Hepatocyte (in vitro differentiated cells): ENCODE measurements around the gene PRR18.

Experiments
- EZH2 ChIP-seq: fragments of 200-600 bp; sonication (generic); IDR thresholded peaks from 2 replicates; pipeline ENCODE4 v1.6.1; 2016; ENCODE audit warnings: antibody characterized with exemption, mild to moderate bottlenecking, borderline replicate concordance
- TF ChIP-seq, protein P1 (sequence below): fragments of 200-600 bp; sonication (generic); IDR thresholded peaks from 2 replicates; pipeline ENCODE4 v1.5.1; 2016; ENCODE audit warnings: antibody characterized with exemption, mild to moderate bottlenecking; ENCODE audit not compliant: poor library complexity

DNA sequence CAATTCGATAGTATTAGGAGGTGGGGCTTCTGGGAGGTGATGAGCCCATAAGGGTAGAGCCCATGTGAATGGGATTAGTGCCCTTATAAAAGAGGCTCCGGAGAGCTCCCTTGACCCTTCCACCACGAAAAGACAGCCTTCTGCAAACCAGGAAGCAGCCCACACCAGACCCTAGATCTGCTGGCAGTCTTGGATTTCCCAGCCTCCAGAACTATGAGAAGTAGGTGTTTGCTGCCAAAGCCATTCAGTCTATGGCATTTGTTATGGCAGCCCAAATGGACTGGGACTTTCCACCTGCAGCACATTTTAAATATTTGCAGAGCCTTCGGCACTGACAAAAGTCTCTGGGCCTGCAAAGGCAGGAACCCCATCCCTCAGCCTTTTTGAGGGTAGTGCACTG lies 46.0 kb upstream of the PRR18 start:
- TF ChIP-seq, protein P1, sequence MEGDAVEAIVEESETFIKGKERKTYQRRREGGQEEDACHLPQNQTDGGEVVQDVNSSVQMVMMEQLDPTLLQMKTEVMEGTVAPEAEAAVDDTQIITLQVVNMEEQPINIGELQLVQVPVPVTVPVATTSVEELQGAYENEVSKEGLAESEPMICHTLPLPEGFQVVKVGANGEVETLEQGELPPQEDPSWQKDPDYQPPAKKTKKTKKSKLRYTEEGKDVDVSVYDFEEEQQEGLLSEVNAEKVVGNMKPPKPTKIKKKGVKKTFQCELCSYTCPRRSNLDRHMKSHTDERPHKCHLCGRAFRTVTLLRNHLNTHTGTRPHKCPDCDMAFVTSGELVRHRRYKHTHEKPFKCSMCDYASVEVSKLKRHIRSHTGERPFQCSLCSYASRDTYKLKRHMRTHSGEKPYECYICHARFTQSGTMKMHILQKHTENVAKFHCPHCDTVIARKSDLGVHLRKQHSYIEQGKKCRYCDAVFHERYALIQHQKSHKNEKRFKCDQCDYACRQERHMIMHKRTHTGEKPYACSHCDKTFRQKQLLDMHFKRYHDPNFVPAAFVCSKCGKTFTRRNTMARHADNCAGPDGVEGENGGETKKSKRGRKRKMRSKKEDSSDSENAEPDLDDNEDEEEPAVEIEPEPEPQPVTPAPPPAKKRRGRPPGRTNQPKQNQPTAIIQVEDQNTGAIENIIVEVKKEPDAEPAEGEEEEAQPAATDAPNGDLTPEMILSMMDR: no peak
- TF ChIP-seq EZH2: no peak
